OCI-LY7 (cell line): Measurements from ENCODE around the gene C1QL1. TPM values are rescaled to one million over a fixed set of nuclear protein-coding genes. Genes with fewer than 3 reads are reported as not detected.

Source experiments
- BruUV-seq: library from RNA; stranded (reverse); fragments of 400-500 nt; replicated peaks from 2 replicates; lab custom pipeline; 2021; lab: Mats Ljungman, UMichigan
- CTCF ChIA-PET: fragments of 300-600 bp; sonication (Branson Sonifier 250); formaldehyde crosslinking; loops from one replicate; lab custom pipeline; 2022; ENCODE audit warnings: antibody characterized with exemption; ENCODE audit not compliant: unreplicated experiment; lab: Charles Lee
- POLR2A ChIA-PET: fragments of 300-600 bp; sonication (Branson Sonifier 250); formaldehyde crosslinking; loops from one replicate; lab custom pipeline; 2022; ENCODE audit warnings: antibody characterized with exemption; lab: Charles Lee
- DNase-seq: peaks from one replicate; pipeline ENCODE4 v3.0.0-alpha.2; 2015; ENCODE audit warnings: low spot score
- H2AFZ ChIP-seq: fragments of 200-600 bp; sonication (generic), shearing (Covaris generic); 2 replicates; pipeline ENCODE4 v1.6.1; 2014; ENCODE audit warnings: mild to moderate bottlenecking, antibody characterized with exemption, low read length, moderate library complexity
- H3K27ac ChIP-seq: fragments of 200-600 bp; sonication (generic); 2 replicates; pipeline ENCODE4 v1.5.1; 2014; ENCODE audit warnings: mixed run types, low read depth, mild to moderate bottlenecking, moderate library complexity, low read length, inconsistent platforms; ENCODE audit not compliant: poor library complexity, severe bottlenecking
- H3K36me3 ChIP-seq: fragments of 200-600 bp; sonication (generic); 2 replicates; pipeline ENCODE4 v1.6.1; 2014; ENCODE audit warnings: mild to moderate bottlenecking, antibody characterized with exemption, low read length, moderate library complexity, mixed read lengths; ENCODE audit not compliant: insufficient read depth
- H3K4me1 ChIP-seq: fragments of 200-600 bp; sonication (generic); 2 replicates; pipeline ENCODE4 v1.5.1; 2014; ENCODE audit warnings: mild to moderate bottlenecking, low read length; ENCODE audit not compliant: insufficient read depth, poor library complexity, severe bottlenecking
- H3K4me2 ChIP-seq: fragments of 200-600 bp; sonication (generic); 2 replicates; pipeline ENCODE4 v1.6.1; 2014; ENCODE audit warnings: mild to moderate bottlenecking, low read length
- H3K4me3 ChIP-seq: fragments of 200-600 bp; sonication (generic); 2 replicates; pipeline ENCODE4 v1.5.1; 2014; ENCODE audit warnings: mild to moderate bottlenecking, low read depth, low read length; ENCODE audit not compliant: poor library complexity, severe bottlenecking
- H3K79me2 ChIP-seq: fragments of 200-600 bp; sonication (generic); 2 replicates; pipeline ENCODE4 v1.6.1; 2016; ENCODE audit warnings: low read depth, mild to moderate bottlenecking, low read length, moderate library complexity, mixed read lengths; ENCODE audit not compliant: insufficient read depth
- H3K9me2 ChIP-seq: fragments of 200-600 bp; sonication (generic); 2 replicates; pipeline ENCODE4 v1.6.1; 2016; ENCODE audit warnings: mild to moderate bottlenecking, low read length, mixed read lengths; ENCODE audit not compliant: insufficient read depth
- H3K9me3 ChIP-seq: fragments of 200-600 bp; sonication (generic); 2 replicates; pipeline ENCODE4 v1.6.1; 2014; ENCODE audit warnings: mild to moderate bottlenecking, mixed run types, low read length, mixed read lengths
- H4K20me1 ChIP-seq: fragments of 200-600 bp; sonication (generic); 2 replicates; pipeline ENCODE4 v1.6.1; 2014; ENCODE audit warnings: mild to moderate bottlenecking, antibody characterized with exemption, low read length, moderate library complexity, mixed read lengths; ENCODE audit not compliant: insufficient read depth
- EZH2phosphoT487 ChIP-seq: fragments of 200-600 bp; sonication (generic); IDR thresholded peaks from 2 replicates; pipeline ENCODE4 v1.6.1; 2018; ENCODE audit warnings: low read depth, borderline replicate concordance, mild to moderate bottlenecking, mixed run types, antibody characterized with exemption, low read length, moderate library complexity, mixed read lengths
- intact Hi-C: fragments of 100-400 bp; cut with micrococcal nuclease; formaldehyde crosslinking; loops from one replicate; pipeline ENCODE4 v1.10.0; 2022; ENCODE audit not compliant: unreplicated experiment
- total RNA-seq, 2 experiments: library from RNA; depleted of rRNA in 1 of 2; stranded (reverse); fragments of >200 nt in 1 of 2; shearing (Covaris generic) in 1 of 2; gene quantifications; 2 replicates each; pipeline ENCODE4 v1.2.3, GENCODE V29; 2014 to 2022
- TF ChIP-seq, protein P1 (sequence below): fragments of 200-600 bp; sonication (generic); conservative IDR thresholded peaks from 2 replicates; pipeline ENCODE4 v1.5.1; 2014; ENCODE audit warnings: mild to moderate bottlenecking, antibody characterized with exemption, low read length, moderate library complexity, mixed read lengths

The C1QL1 gene
- total RNA-seq, 2 experiments from 2014 or later, result not detected

GRCh38 chr17:44932787-44933097 lies 35.4 kb downstream of the C1QL1 start:
- Histone ChIP-seq H3K36me3 (peaks cover 96% of the 10 kb centered on the region), H3K9me2 (no peaks in the 10 kb centered on the region), H3K9me3 (no peaks in the 10 kb centered on the region), H3K4me2 (no peak overlapping the region), H3K27ac (no peak overlapping the region), H3K4me1 (no peaks in the 10 kb centered on the region), H3K79me2 (peaks cover 14% of the 10 kb centered on the region), H3K4me3 (no peak overlapping the region), H4K20me1 (peaks cover 6% of the 10 kb centered on the region; the same call in 1 of the 2 replicates), H2AFZ (no peak overlapping the region)
- intact Hi-C loops, result no loop called here
- no peak for DNase-seq
- BruUV-seq, result no TSS peak
- no peak for TF ChIP-seq EZH2phosphoT487
- TF ChIP-seq, protein P1, sequence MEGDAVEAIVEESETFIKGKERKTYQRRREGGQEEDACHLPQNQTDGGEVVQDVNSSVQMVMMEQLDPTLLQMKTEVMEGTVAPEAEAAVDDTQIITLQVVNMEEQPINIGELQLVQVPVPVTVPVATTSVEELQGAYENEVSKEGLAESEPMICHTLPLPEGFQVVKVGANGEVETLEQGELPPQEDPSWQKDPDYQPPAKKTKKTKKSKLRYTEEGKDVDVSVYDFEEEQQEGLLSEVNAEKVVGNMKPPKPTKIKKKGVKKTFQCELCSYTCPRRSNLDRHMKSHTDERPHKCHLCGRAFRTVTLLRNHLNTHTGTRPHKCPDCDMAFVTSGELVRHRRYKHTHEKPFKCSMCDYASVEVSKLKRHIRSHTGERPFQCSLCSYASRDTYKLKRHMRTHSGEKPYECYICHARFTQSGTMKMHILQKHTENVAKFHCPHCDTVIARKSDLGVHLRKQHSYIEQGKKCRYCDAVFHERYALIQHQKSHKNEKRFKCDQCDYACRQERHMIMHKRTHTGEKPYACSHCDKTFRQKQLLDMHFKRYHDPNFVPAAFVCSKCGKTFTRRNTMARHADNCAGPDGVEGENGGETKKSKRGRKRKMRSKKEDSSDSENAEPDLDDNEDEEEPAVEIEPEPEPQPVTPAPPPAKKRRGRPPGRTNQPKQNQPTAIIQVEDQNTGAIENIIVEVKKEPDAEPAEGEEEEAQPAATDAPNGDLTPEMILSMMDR, result no peak
- ChIA-PET CTCF (interaction anchor here (0.6 kb wide), 1 partner anchor 19 kb away, joined by 3 read pairs; no protein-coding TSS in a partner anchor), POLR2A (no interaction called here)

DNA sequence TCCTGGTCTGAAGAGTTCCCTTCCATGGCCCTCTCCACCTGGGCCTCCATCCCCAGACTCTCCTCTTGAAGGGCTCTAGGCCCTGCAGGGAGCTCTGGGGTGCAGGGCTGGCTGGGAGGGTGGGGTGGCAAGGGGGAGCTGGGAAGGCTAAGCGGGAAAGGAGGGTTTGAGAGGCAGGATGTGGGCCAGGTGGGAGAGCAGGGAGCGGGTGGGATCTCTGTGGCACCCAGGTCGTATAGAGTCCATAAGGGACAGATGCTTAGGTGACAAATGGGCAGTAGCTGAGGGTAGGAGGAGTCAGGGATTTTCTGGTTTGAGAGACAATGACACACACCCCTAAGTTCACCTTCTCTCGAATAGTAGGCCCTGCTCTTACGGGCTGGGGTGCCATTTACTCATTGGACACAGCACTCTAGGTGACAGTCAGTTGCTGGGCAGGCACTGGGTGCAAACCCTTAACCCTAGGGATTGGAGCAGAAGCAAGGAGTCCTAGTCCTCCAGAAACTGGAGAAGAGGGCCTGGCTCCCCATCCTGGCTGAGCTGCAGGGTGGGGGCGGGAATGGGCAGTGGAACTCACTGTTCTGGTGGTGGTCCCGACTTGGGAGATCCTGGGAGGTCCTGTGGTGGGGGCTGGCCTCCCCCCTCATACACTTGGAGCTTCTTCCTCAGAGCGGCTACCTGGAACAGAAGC lies 35.9 kb downstream of the C1QL1 start:
- Histone ChIP-seq H3K4me2 (no peak overlapping the region), H4K20me1 (peaks cover 4% of the 10 kb centered on the region; the same call in 1 of the 2 replicates), H3K79me2 (peaks cover 9% of the 10 kb centered on the region), H3K27ac (no peak overlapping the region), H3K36me3 (peaks cover 96% of the 10 kb centered on the region), H3K9me3 (no peaks in the 10 kb centered on the region), H2AFZ (no peak overlapping the region), H3K9me2 (no peaks in the 10 kb centered on the region), H3K4me3 (no peak overlapping the region), H3K4me1 (no peaks in the 10 kb centered on the region)
- no peak for DNase-seq
- TF ChIP-seq, protein P1, result no peak
- TF ChIP-seq EZH2phosphoT487, result no peak
- CTCF ChIA-PET, result interaction anchor here (0.6 kb wide), 1 partner anchor 18 kb away, joined by 3 read pairs; no protein-coding TSS in a partner anchor
- POLR2A ChIA-PET, result interaction anchor here (0.6 kb wide), 1 partner anchor 23 kb away, joined by 5 read pairs; no protein-coding TSS in a partner anchor
- intact Hi-C loops, result no loop called here
- BruUV-seq, result no TSS peak

- DNase-seq, result no peak
Observed at GRCh38 chr17:44931376-44931775, 36.7 kb downstream of the C1QL1 start.

More at GRCh38 chr17:44931376-44931775, 36.7 kb downstream of the C1QL1 start:
- no peak overlapping the region for H3K27ac ChIP-seq
- H3K4me3 ChIP-seq, result no peak overlapping the region
- no peak overlapping the region for H2AFZ ChIP-seq
- H3K79me2 ChIP-seq, result 0 out of 2 replicates have a peak, but pooled peaks cover 3% of the 10 kb centered on the region
- no peaks in the 10 kb centered on the region for H4K20me1 ChIP-seq
- no peaks in the 10 kb centered on the region for H3K4me1 ChIP-seq
- H3K9me2 ChIP-seq, result no peaks in the 10 kb centered on the region
- no peak overlapping the region for H3K4me2 ChIP-seq
- H3K9me3 ChIP-seq, result no peaks in the 10 kb centered on the region
- ChIA-PET CTCF (no interaction called here), POLR2A (interaction anchor here (0.6 kb wide), 2 partner anchors 23 to 223 kb away, joined by 5 read pairs; no protein-coding TSS in a partner anchor)
- TF ChIP-seq, protein P1, result no peak
- no peak for TF ChIP-seq EZH2phosphoT487
- peaks cover 99% of the 10 kb centered on the region for H3K36me3 ChIP-seq
- BruUV-seq, result no TSS peak
- intact Hi-C loops, result no loop called here
